Measurements from ENCODE around the gene ATOH8. TPM values are rescaled to one million over a fixed set of nuclear protein-coding genes. Genes with fewer than 3 reads are reported as not detected.

Gene ATOH8
- total RNA-seq, 1 experiment from 2014 or later = 0.81 TPM

- no peaks in the 10 kb centered on the region for H3K36me3 Mint-ChIP-seq
- H3K27me3 Mint-ChIP-seq (ENCODE audit: low read depth) = no peaks in the 10 kb centered on the region
- ChIA-PET CTCF (no interaction called here), POLR2A (no interaction called here)
- no peak for DNase-seq (ENCODE audit: low spot score)
- H3K4me3 Mint-ChIP-seq = no peak overlapping the region
- H3K9me3 Mint-ChIP-seq = no peaks in the 10 kb centered on the region
- TF ChIP-seq CBFB (CRISPR knock-in tag; IDR thresholded peaks at IDR 0.05; ENCODE audit: low read depth) (no peak), AFF4 (CRISPR knock-in tag; IDR thresholded peaks at IDR 0.05; ENCODE audit: borderline replicate concordance) (no peak), E2F5 (CRISPR knock-in tag; IDR thresholded peaks at IDR 0.05) (no peak), ARID4B (CRISPR knock-in tag; IDR thresholded peaks at IDR 0.05; ENCODE audit: borderline replicate concordance) (no peak), STAT6 (CRISPR knock-in tag; conservative IDR thresholded peaks at IDR 0.05; ENCODE audit: low read depth) (no peak), USF2 (CRISPR knock-in tag; IDR thresholded peaks at IDR 0.05) (no peak)
- H3K4me1 Mint-ChIP-seq = peaks cover 17% of the 10 kb centered on the region
- no peak overlapping the region for H3K27ac Mint-ChIP-seq
- no peak for ATAC-seq
These were observed 26.7 kb downstream of the ATOH8 start for GRCh38 chr2:85780316-85781012.

GRCh38 chr2:85781013-85781332 is 27.2 kb downstream of the ATOH8 start:
- POLR2A ChIA-PET = no interaction called here
- H3K27ac Mint-ChIP-seq = no peak overlapping the region
- no peaks in the 10 kb centered on the region for H3K9me3 Mint-ChIP-seq
- ATAC-seq (no peak), DNase-seq (ENCODE audit: low spot score) (no peak)
- CTCF ChIA-PET = no interaction called here
- H3K27me3 Mint-ChIP-seq (ENCODE audit: low read depth) = no peaks in the 10 kb centered on the region
- H3K4me1 Mint-ChIP-seq = peaks cover 17% of the 10 kb centered on the region
- H3K4me3 Mint-ChIP-seq = no peak overlapping the region
- no peaks in the 10 kb centered on the region for H3K36me3 Mint-ChIP-seq
- TF ChIP-seq NR2C2 (CRISPR knock-in tag; IDR thresholded peaks at IDR 0.05) (no peak), FOXK1 (CRISPR knock-in tag; IDR thresholded peaks at IDR 0.05) (no peak), KAT7 (CRISPR knock-in tag; IDR thresholded peaks at IDR 0.05; ENCODE audit: borderline replicate concordance) (no peak), ZNF396 (CRISPR knock-in tag; IDR thresholded peaks at IDR 0.05; ENCODE audit: borderline replicate concordance) (no peak), NFATC4 (CRISPR knock-in tag; IDR thresholded peaks at IDR 0.05) (no peak), NFYB (CRISPR knock-in tag; conservative IDR thresholded peaks at IDR 0.05; ENCODE audit: low read depth) (no peak), ELF4 (CRISPR knock-in tag; IDR thresholded peaks at IDR 0.05; ENCODE audit: low read depth) (no peak), PREB (CRISPR knock-in tag; IDR thresholded peaks at IDR 0.05; ENCODE audit: borderline replicate concordance) (no peak), EMX1 (CRISPR knock-in tag; IDR thresholded peaks at IDR 0.05) (no peak), E2F1 (CRISPR knock-in tag; IDR thresholded peaks at IDR 0.05) (no peak), ESRRA (CRISPR knock-in tag; IDR thresholded peaks at IDR 0.05; ENCODE audit: borderline replicate concordance) (no peak), ZBTB21 (CRISPR knock-in tag; IDR thresholded peaks at IDR 0.05; ENCODE audit: borderline replicate concordance) (no peak), ZNF138 (CRISPR knock-in tag; conservative IDR thresholded peaks at IDR 0.05) (no peak), MXD4 (CRISPR knock-in tag; IDR thresholded peaks at IDR 0.05; ENCODE audit: borderline replicate concordance) (no peak)
